ENCODE measurements around the gene RNF115.
A peak's percentile ranks its signal among the peaks of the same experiment; 100 is the strongest.
"Not testable (repeated sequence)": the region's sequence is repeated elsewhere in the genome, so short reads cannot be mapped to it uniquely, and the experiment has no call there.

RNF115 gene

GRCh38 chr1:145730467-145730866 is 93.4 kb downstream of the RNF115 start:
- DNase-seq (ENCODE audit: low spot score) = no peak

- no peak for DNase-seq (ENCODE audit: low spot score)
These were observed 94.0 kb downstream of the RNF115 start for GRCh38 chr1:145729666-145730436.

GRCh38 chr1:145729196-145729595 is 94.7 kb downstream of the RNF115 start:
- DNase-seq (ENCODE audit: low spot score) = no peak

GRCh38 chr1:145726193-145726592 is 97.7 kb downstream of the RNF115 start:
- DNase-seq (ENCODE audit: low spot score) = not testable (repeated sequence)

GRCh38 chr1:145720878-145721671 is 102.8 kb downstream of the RNF115 start:
- peak; percentile 77 for DNase-seq (ENCODE audit: low spot score)

GRCh38 chr1:145720556-145720877 is 103.4 kb downstream of the RNF115 start:
- DNase-seq (ENCODE audit: low spot score) = peak; percentile 59

- DNase-seq (ENCODE audit: low spot score) = no peak
These were observed 104.4 kb downstream of the RNF115 start, which contains the start of gene CD160 for GRCh38 chr1:145719230-145720079. TSS of gene CD160 (plus strand) at chr1:145719499. CDS start at chr1:145728328, 8,829 bp downstream.

GRCh38 chr1:145718465-145718864 is 105.4 kb downstream of the RNF115 start:
- not testable (repeated sequence) for DNase-seq (ENCODE audit: low spot score)

GRCh38 chr1:145717833-145718232 is 106.1 kb downstream of the RNF115 start:
- no peak for DNase-seq (ENCODE audit: low spot score)

- DNase-seq (ENCODE audit: low spot score) = no peak
These were observed 107.1 kb downstream of the RNF115 start for GRCh38 chr1:145716641-145717345.

GRCh38 chr1:145714524-145715111 is 109.3 kb downstream of the RNF115 start:
- DNase-seq (ENCODE audit: low spot score) = no peak

- DNase-seq (ENCODE audit: low spot score) = no peak
These were observed 112.7 kb downstream of the RNF115 start for GRCh38 chr1:145711213-145711651.

- no peak for DNase-seq (ENCODE audit: low spot score)
These were observed 113.4 kb downstream of the RNF115 start for GRCh38 chr1:145710291-145711027.

- DNase-seq (ENCODE audit: low spot score) = no peak
These were observed 115.8 kb downstream of the RNF115 start for GRCh38 chr1:145708063-145708462.

GRCh38 chr1:145707183-145707867 is 116.6 kb downstream of the RNF115 start, which contains the start of gene PDZK1:
TSS of gene PDZK1 (minus strand) at chr1:145707368. CDS start at chr1:145688021, 19,347 bp downstream.
- no peak for DNase-seq (ENCODE audit: low spot score)

- DNase-seq (ENCODE audit: low spot score) = no peak
These were observed 117.7 kb downstream of the RNF115 start for GRCh38 chr1:145706086-145706664.

GRCh38 chr1:145705622-145706021 is 118.3 kb downstream of the RNF115 start:
- no peak for DNase-seq (ENCODE audit: low spot score)

GRCh38 chr1:145702826-145703225 is 121.1 kb downstream of the RNF115 start:
- no peak for DNase-seq (ENCODE audit: low spot score)

GRCh38 chr1:145702052-145702451 is 121.8 kb downstream of the RNF115 start:
- DNase-seq (ENCODE audit: low spot score) = no peak
